BJ (cell line): ENCODE measurements around the gene INTS3. TPM values are rescaled to one million over a fixed set of nuclear protein-coding genes. Genes with fewer than 3 reads are reported as not detected.

Experiments used
- CTCF ChIA-PET: fragments of 350-600 bp; formaldehyde crosslinking; extraction: SDS; loops from one replicate; lab custom pipeline; 2021; ENCODE audit warnings: antibody characterized with exemption, inconsistent platforms; lab: Yijun Ruan, JAX
- POLR2A ChIA-PET: fragments of 300-600 bp; sonication (Branson Sonifier 250); formaldehyde crosslinking; extraction: SDS; loops from one replicate; lab custom pipeline; 2021; ENCODE audit warnings: antibody characterized with exemption; lab: Charles Lee
- DNase-seq: peaks from one replicate; pipeline ENCODE4 v3.0.0-alpha.2; 2011; ENCODE audit warnings: low read depth
- H3K27me3 ChIP-seq: 2 replicates; pipeline ENCODE4 v1.6.0; 2011; ENCODE audit warnings: low read length; ENCODE audit not compliant: control insufficient read depth, insufficient read depth
- H3K36me3 ChIP-seq: 2 replicates; pipeline ENCODE4 v1.5.1; 2011; ENCODE audit warnings: low read length; ENCODE audit not compliant: control insufficient read depth, insufficient read depth
- H3K4me3 ChIP-seq: 2 replicates; pipeline ENCODE4 v1.5.1; 2011; ENCODE audit warnings: low read depth, mild to moderate bottlenecking, control low read depth, low read length
- CTCF ChIP-seq: IDR thresholded peaks from 2 replicates; pipeline ENCODE4 v1.5.1; 2011; ENCODE audit warnings: low read depth, mild to moderate bottlenecking, control low read depth, inconsistent platforms, low read length, moderate library complexity; ENCODE audit not compliant: insufficient read depth
- polyA plus RNA-seq: library from polyadenylated mRNA; depleted of rRNA; stranded (reverse); fragments of >200 nt; gene quantifications from 2 replicates; pipeline ENCODE4 v1.2.3, GENCODE V29; 2011

The INTS3 gene
- polyA plus RNA-seq, 1 experiment = 52.8 TPM

GRCh38 chr1:153697191-153698019 lies 30.4 kb upstream of the INTS3 start:
- no peak for DNase-seq

GRCh38 chr1:153698020-153698922 lies 29.6 kb upstream of the INTS3 start:
- Histone ChIP-seq H3K27me3 (no peaks in the 10 kb centered on the region), H3K4me3 (no peak overlapping the region), H3K36me3 (no peaks in the 10 kb centered on the region)
- no peak for TF ChIP-seq CTCF
- ChIA-PET CTCF (interaction anchor here (1.5 to 2.3 kb wide), 2 partner anchors 10 to 20 kb away, joined by 5 to 6 read pairs; partner anchors contain the start of gene NPR1), POLR2A (no interaction called here)
- DNase-seq = no peak

More at GRCh38 chr1:153697191-153698019, 30.4 kb upstream of the INTS3 start:
- POLR2A ChIA-PET = no interaction called here
- CTCF ChIA-PET = interaction anchor here (1.0 to 2.3 kb wide), 3 partner anchors 9 to 20 kb away, joined by 3 to 6 read pairs (median 5); partner anchors contain the start of gene NPR1
- TF ChIP-seq CTCF = no peak
- Histone ChIP-seq H3K36me3 (no peaks in the 10 kb centered on the region), H3K27me3 (no peaks in the 10 kb centered on the region), H3K4me3 (no peak overlapping the region)

GRCh38 chr1:153698923-153699714 lies 28.7 kb upstream of the INTS3 start:
- Histone ChIP-seq H3K4me3 (no peak overlapping the region), H3K36me3 (no peaks in the 10 kb centered on the region), H3K27me3 (no peaks in the 10 kb centered on the region)
- DNase-seq = no peak
- POLR2A ChIA-PET = no interaction called here
- CTCF ChIA-PET = interaction anchor here (0.6 to 2.3 kb wide), 5 partner anchors 10 to 305 kb away, joined by 3 to 6 read pairs (median 4); partner anchors contain the start of gene NPR1
- no peak for TF ChIP-seq CTCF

GRCh38 chr1:153699768-153700167 lies 28.1 kb upstream of the INTS3 start:
- Histone ChIP-seq H3K36me3 (no peaks in the 10 kb centered on the region), H3K27me3 (no peaks in the 10 kb centered on the region), H3K4me3 (no peak overlapping the region)
- ChIA-PET CTCF (interaction anchor here (0.6 to 1.2 kb wide), 2 partner anchors 22 to 304 kb away, joined by 3 to 4 read pairs; no protein-coding TSS in a partner anchor), POLR2A (no interaction called here)
- no peak for DNase-seq
- TF ChIP-seq CTCF = no peak
